ENCODE measurements around the gene TTLL9. TPM values are rescaled to one million over a fixed set of nuclear protein-coding genes. Genes with fewer than 3 reads are reported as not detected.

The TTLL9 gene
- total and polyA plus RNA-seq, 2 donors (not counting 1 experiment from before 2014, with no cell fraction given): 0.74 to 0.76 TPM

GRCh38 chr20:31963889-31964288 is 93.5 kb downstream of the TTLL9 start:
- Histone ChIP-seq H3K4me2 (replicated peaks; ENCODE audit: low read depth, low read length, poor library complexity, severe bottlenecking) (no peak overlapping the region), H3K4me3 (ENCODE audit: control extremely low read depth in 1 of 5, extremely low read depth in 1 of 5, insufficient read depth in 1 of 5, low read depth in 2 of 5, low read length in 4 of 5) (no peak overlapping the region), H2AFZ (ENCODE audit: insufficient read depth, low read depth, low read length, poor library complexity, severe bottlenecking) (no peak overlapping the region), H3K9me3 (ENCODE audit: control extremely low read depth in 1 of 3, control insufficient read depth in 2 of 3, insufficient read depth in 1 of 3, low read length in 2 of 3) (peaks cover 0 to 6% (median 0%) of the 10 kb centered on the region in 3 donors), H3K9ac (ENCODE audit: low read length) (no peak overlapping the region), H3K27me3 (replicated peaks in 1 of 4; ENCODE audit: control extremely low read depth in 1 of 4, control insufficient read depth in 3 of 4, insufficient read depth in 4 of 4, low read length in 3 of 4) (peaks cover 0 to 39% (median 13%) of the 10 kb centered on the region in 4 experiments), H3K36me3 (replicated peaks in 1 of 2; ENCODE audit: control extremely low read depth in 1 of 2, control insufficient read depth in 1 of 2, extremely low read depth in 1 of 2, insufficient read depth in 2 of 2, low read length in 1 of 2) (no peaks in the 10 kb centered on the region), H3K79me2 (ENCODE audit: control insufficient read depth, insufficient read depth, low read length) (no peaks in the 10 kb centered on the region), H4K20me1 (ENCODE audit: control insufficient read depth, insufficient read depth, low read length, poor library complexity, severe bottlenecking) (no peaks in the 10 kb centered on the region), H3K27ac (ENCODE audit: low read length in 2 of 2) (no peak overlapping the region), H3K4me1 (ENCODE audit: control insufficient read depth in 2 of 2, insufficient read depth in 2 of 2, low read length in 2 of 2) (peaks cover 4 to 8% of the 10 kb centered on the region in 2 donors)
- ATAC-seq (ENCODE audit: low read depth) (no peak), DNase-seq (no peak)
- H3K9me3 Mint-ChIP-seq (ENCODE audit: insufficient read depth): no peaks in the 10 kb centered on the region
- TF ChIP-seq CTCF (IDR thresholded peaks at IDR 0.05) (no peak), EZH2 (IDR thresholded peaks at IDR 0.05; ENCODE audit: borderline replicate concordance, insufficient read depth, low read depth, low read length, poor library complexity, severe bottlenecking) (no peak)
- H3K4me3 Mint-ChIP-seq: no peak overlapping the region
- peaks cover 8% of the 10 kb centered on the region for H3K4me1 Mint-ChIP-seq
- peaks cover 55% of the 10 kb centered on the region for H3K27me3 Mint-ChIP-seq
- CTCF ChIA-PET: interaction anchor here (1.5 kb wide), 1 partner anchor 12 kb away, joined by 8 read pairs; the partner anchor contains the start of gene PDRG1
- no peak overlapping the region for H3K27ac Mint-ChIP-seq
- POLR2A ChIA-PET: no interaction called here
- WGBS (ENCODE audit: insufficient coverage): 85% methylated on average over 6 of the region's 6 CpGs
- intact Hi-C loops (cut with micrococcal nuclease): no loop called here

GRCh38 chr20:31966991-31967655 is 96.7 kb downstream of the TTLL9 start:
- Histone ChIP-seq H3K36me3 (replicated peaks in 1 of 2; ENCODE audit: control extremely low read depth in 1 of 2, control insufficient read depth in 1 of 2, extremely low read depth in 1 of 2, insufficient read depth in 2 of 2, low read length in 1 of 2) (no peaks in the 10 kb centered on the region), H3K9ac (ENCODE audit: low read length) (no peak overlapping the region), H3K27ac (ENCODE audit: low read length in 2 of 2) (no peak overlapping the region), H3K4me3 (ENCODE audit: control extremely low read depth in 1 of 5, extremely low read depth in 1 of 5, insufficient read depth in 1 of 5, low read depth in 2 of 5, low read length in 4 of 5) (no peak overlapping the region), H3K4me1 (ENCODE audit: control insufficient read depth in 2 of 2, insufficient read depth in 2 of 2, low read length in 2 of 2) (peaks cover 6 to 11% of the 10 kb centered on the region in 2 donors), H3K27me3 (replicated peaks in 1 of 4; ENCODE audit: control extremely low read depth in 1 of 4, control insufficient read depth in 3 of 4, insufficient read depth in 4 of 4, low read length in 3 of 4) (peaks cover 0 to 54% (median 18%) of the 10 kb centered on the region in 4 experiments), H4K20me1 (ENCODE audit: control insufficient read depth, insufficient read depth, low read length, poor library complexity, severe bottlenecking) (no peaks in the 10 kb centered on the region), H3K9me3 (ENCODE audit: control extremely low read depth in 1 of 3, control insufficient read depth in 2 of 3, insufficient read depth in 1 of 3, low read length in 2 of 3) (peaks cover 0 to 6% (median 0%) of the 10 kb centered on the region in 3 donors), H2AFZ (ENCODE audit: insufficient read depth, low read depth, low read length, poor library complexity, severe bottlenecking) (no peak overlapping the region), H3K4me2 (replicated peaks; ENCODE audit: low read depth, low read length, poor library complexity, severe bottlenecking) (peak overlapping the region; percentile 78), H3K79me2 (ENCODE audit: control insufficient read depth, insufficient read depth, low read length) (no peaks in the 10 kb centered on the region)
- CTCF ChIA-PET: interaction anchor here (0.9 to 3.6 kb wide), 3 partner anchors 14 to 115 kb away, joined by 3 to 16 read pairs (median 4); partner anchors contain the start of gene PDRG1
- POLR2A ChIA-PET: no interaction called here
- 19% methylated on average over 3 of the region's 5 CpGs for WGBS (ENCODE audit: insufficient coverage)
- peaks cover 11% of the 10 kb centered on the region for H3K4me1 Mint-ChIP-seq
- ATAC-seq (ENCODE audit: low read depth): no peak
- intact Hi-C loops (cut with micrococcal nuclease): loop anchor here (5.0 kb wide), 1 partner anchor 125 kb away; no protein-coding TSS in a partner anchor
- H3K4me3 Mint-ChIP-seq: peak overlapping the region; percentile 64
- DNase-seq: no peak
- H3K27ac Mint-ChIP-seq: no peak overlapping the region
- peaks cover 60% of the 10 kb centered on the region for H3K27me3 Mint-ChIP-seq
- H3K9me3 Mint-ChIP-seq (ENCODE audit: insufficient read depth): no peaks in the 10 kb centered on the region
- TF ChIP-seq EZH2 (IDR thresholded peaks at IDR 0.05; ENCODE audit: borderline replicate concordance, insufficient read depth, low read depth, low read length, poor library complexity, severe bottlenecking): no peak

Data from B cell (primary cell).